GM18873 (cell line): Measurements from ENCODE around the gene SULT1A2.
"Not testable (repeated sequence)": the region's sequence is repeated elsewhere in the genome, so short reads cannot be mapped to it uniquely, and the experiment has no call there.

Source experiments
- ATAC-seq: cut with Tn5 transposase; IDR thresholded peaks from one replicate; pipeline ENCODE4 v1.9.1; 2021; ENCODE audit warnings: mild to moderate bottlenecking, moderate library complexity, moderate number of reproducible peaks; ENCODE audit not compliant: unreplicated experiment, low FRiP score

SULT1A2 gene

DNA sequence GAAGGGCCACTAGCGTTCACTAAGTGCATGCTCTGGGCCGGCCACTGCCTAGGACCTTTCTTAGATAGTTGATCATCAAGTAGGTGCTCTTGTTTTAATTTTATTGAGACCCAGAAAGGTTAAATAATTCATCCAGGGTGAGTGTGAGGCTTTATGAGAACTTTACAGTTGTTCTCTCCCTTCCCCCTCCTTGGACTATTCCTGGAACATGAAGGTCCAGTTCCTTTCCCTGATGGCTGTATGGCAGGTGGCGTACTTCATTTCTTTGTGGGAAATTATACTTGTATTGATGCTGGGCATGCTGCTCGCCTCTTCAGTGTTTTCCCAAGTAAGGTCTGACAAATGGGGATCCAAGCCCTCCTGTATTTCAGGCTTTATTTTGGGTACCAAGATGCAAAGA lies 34.7 kb downstream of the SULT1A2 start:
- ATAC-seq: no peak

- no peak for ATAC-seq
Observed at GRCh38 chr16:28561557-28562187, 35.2 kb downstream of the SULT1A2 start.

DNA sequence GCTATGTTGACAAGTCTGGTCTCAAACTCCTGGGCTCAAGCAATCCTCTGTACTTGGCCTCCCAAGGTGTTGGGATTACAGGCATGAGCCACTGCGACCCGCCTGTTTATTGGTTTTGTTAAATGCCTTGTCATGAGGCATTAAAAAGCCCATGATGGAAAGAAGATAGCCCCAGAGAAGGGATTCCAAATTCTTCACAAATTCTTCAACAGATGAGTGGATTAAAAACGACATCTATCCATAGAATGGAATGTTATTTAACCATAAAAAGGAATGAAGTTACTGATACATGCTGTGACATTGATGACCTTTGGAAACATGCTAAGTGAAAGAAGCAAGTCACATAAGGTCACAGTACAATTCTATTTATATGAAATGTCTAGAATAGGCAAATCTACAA lies 38.4 kb downstream of the SULT1A2 start:
- ATAC-seq: no peak

- no peak for ATAC-seq
Observed at GRCh38 chr16:28556914-28557320, 39.9 kb downstream of the SULT1A2 start.

DNA sequence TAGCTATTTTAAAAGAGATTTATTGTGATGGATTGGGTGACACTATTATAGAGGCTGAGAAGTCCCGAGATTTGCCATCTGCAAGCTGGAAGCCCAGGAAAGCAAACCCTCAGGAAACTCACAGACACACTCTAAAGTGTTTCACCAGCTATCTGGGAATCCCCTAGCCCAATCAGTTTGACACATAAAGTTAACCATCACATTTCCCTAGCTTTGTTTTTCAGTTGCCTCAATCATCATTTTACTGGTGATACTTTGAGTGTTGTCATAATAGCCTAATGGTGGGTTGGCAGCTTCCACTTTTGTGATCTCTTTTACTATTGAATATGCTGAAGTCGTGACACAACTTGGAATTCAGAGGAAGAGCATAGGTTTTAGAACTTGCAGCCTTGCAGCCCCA lies 41.3 kb downstream of the SULT1A2 start:
- no peak for ATAC-seq

GRCh38 chr16:28554634-28555423 lies 42.0 kb downstream of the SULT1A2 start:
- no peak for ATAC-seq

DNA sequence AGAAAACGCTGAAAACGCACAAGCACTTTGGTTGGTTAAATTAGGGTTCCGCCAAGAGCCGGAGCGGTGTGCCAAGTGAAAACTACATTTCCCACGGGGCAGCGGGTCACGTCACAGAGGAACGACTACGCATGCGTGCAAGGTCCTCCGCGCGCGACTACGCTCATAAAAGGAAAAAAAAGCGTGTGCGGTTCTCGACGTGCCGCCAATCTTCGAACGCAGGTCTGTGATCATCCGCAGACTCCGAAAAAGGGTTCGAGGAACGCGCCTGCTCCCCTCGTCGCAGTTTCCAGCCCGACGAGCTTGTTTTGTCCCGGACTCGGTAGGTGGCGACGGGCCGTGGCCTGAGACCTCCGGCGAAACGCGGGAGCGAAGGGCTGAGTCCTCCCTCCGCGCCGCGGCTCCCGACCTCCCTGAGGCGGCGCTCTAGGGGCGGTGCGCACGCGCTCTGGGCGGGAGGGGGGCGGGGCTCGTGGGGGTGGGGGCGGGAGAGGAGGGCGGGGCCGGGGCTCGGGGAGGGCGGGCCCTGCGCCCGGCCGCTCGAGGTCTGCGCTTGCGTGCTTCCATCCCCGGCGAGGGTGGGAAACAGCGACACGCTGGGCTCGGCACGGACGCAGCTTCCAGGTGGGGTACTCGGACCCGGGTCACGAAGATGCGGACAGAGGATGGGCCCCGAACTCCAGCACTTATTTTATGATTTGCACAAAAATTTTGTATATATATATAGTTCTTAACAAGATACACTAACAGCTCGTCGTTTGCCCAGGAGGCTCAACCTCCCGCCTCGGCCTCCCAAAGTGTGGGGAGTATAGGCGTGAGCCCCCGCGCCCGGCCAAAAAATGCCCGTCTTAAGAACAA lies 42.8 kb downstream of the SULT1A2 start, which contains the start of gene SGF29:
Gene SGF29, plus strand, starts transcription at position 145 of the 858 bp plus-strand sequence. CDS start 27,150 bp downstream, outside the sequence.
- peak; percentile 49 for ATAC-seq

GRCh38 chr16:28549301-28549899 lies 47.5 kb downstream of the SULT1A2 start:
- ATAC-seq: no peak

GRCh38 chr16:28548306-28548802 lies 48.5 kb downstream of the SULT1A2 start:
- no peak for ATAC-seq

GRCh38 chr16:28546626-28547025 lies 50.2 kb downstream of the SULT1A2 start:
- no peak for ATAC-seq

DNA sequence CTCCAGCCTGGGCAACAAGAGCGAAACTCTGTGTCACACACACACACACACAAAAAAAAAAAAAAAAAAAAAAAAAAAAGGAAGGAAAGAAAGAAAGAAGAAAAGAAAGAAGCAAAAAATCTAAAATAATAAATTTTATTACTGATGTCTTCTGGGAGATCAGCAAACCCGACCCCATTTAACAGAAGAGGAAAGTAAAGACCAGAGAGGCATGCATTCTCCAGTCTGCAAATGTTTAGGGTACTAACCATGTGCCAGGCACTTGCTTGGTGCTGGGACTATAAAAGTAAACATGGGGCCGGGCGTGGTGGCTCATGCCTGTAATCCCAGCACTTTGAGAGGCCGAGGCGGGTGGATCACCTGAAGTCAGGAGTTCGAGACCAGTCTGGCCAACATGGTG lies 50.9 kb downstream of the SULT1A2 start:
- not testable (repeated sequence) for ATAC-seq

DNA sequence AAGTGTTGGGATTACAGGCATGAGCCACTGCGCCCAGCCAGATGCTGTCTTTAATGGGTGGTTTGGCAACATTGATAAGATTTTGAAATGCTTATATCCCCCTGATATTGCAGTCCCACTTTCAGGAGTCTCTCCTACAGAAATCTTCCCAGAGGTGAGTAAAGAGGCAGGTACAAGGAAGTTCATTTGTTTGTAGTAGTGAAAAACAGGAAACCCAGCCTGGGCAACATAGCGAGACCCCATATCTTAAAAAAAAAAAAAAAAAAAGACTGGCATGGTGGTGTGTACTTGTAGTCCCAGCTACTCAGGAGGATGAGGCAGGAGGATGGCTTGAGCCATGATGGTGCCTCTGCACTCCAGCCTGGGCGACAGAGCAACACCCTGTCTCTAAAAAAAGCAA lies 51.9 kb downstream of the SULT1A2 start:
- ATAC-seq: no peak

DNA sequence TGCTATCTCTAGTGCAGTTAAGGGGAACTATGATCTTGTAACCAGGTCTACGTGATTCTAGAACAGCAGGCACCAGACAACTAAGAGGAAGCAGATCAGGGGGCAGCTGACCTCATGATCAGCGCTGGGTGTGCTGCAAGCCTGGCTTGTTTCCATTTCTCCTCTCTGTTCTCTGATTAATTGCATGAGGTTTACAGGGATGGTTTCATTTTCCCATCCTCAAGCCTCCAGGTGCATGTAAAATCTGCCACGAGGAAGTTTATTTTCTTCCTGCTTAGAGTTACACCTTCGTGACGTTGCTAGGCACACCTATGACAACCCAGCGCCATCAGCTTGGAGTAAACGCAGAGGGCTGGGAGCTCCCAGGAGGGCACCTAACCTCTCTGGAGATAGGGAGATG lies 53.8 kb downstream of the SULT1A2 start:
- no peak for ATAC-seq

DNA sequence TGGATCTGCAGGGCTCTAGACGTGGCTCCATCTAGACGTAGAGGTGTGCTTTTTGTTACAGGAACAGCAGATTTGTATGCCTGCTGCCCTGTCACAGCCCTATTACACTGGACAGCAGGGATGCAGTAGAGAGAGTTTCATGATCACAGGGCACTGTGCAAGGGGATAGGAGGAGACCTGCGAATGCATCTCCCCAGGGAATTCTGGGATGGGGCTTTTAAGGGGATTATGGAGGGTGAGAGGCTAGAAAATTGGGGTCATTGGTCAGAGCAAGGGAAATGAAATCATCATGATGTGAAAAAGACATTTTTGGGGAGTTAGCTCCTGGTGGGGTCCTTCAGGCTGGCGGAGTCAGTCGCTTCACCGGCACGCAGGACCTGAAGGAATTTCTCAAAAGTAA lies 54.2 kb downstream of the SULT1A2 start:
- ATAC-seq: no peak
